ENCODE data around the gene SNX5.
A peak's percentile ranks its signal among the peaks of the same experiment; 100 is the strongest.

Gene SNX5

DNA sequence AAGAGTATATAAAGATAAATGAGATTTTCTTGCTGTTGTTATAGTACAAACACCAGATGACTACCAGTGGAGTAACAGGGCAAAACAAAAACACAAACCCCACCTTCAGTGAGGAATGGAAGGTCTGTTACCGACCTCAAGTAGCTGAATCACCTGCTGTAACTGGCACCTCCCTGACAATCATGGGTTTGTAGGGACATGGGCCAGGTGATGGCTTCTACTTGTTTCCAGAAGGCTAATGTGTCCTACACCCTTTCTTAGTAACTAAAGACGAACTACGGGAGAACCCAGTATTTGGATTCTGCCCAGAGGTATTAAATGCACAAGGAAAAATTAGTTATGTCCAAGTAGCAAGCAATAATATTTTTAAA, 26.8 kb downstream of the SNX5 start:
- H3K9ac ChIP-seq (ENCODE audit: low read length) = no peak overlapping the region
- no peak overlapping the region for H3K27ac ChIP-seq (ENCODE audit: low read length, poor library complexity, severe bottlenecking)
- no peak for DNase-seq
- H3K4ac ChIP-seq (ENCODE audit: low read depth in 1 of 2, low read length in 2 of 2) = no peak overlapping the region
- no peak overlapping the region for H3K23ac ChIP-seq (ENCODE audit: low read length in 2 of 2)
- H3K4me2 ChIP-seq (ENCODE audit: low read length, poor library complexity, severe bottlenecking) = no peak overlapping the region
- H4K91ac ChIP-seq (ENCODE audit: low read length) = no peak overlapping the region
- no peak overlapping the region for H2BK5ac ChIP-seq (ENCODE audit: low read depth, low read length, poor library complexity, severe bottlenecking)
- no peak overlapping the region for H3K14ac ChIP-seq (ENCODE audit: low read length in 2 of 2)
- H2BK120ac ChIP-seq (ENCODE audit: low read depth, low read length) = no peak overlapping the region
- H2BK12ac ChIP-seq (ENCODE audit: low read length in 2 of 2) = no peak overlapping the region
- no peaks in the 10 kb centered on the region for H3K27me3 ChIP-seq (ENCODE audit: control insufficient read depth in 1 of 2, insufficient read depth in 1 of 2, low read length in 2 of 2)
- peaks cover 17% of the 10 kb centered on the region for H3K4me1 ChIP-seq (ENCODE audit: control insufficient read depth, insufficient read depth, low read depth, low read length)
- no peak overlapping the region for H3K18ac ChIP-seq (ENCODE audit: low read depth in 1 of 2, low read length in 2 of 2)
- H2AK5ac ChIP-seq (ENCODE audit: low read length, severe bottlenecking) = no peak overlapping the region
- peaks cover 26% of the 10 kb centered on the region for H3K79me1 ChIP-seq (replicated peaks; ENCODE audit: low read length, poor library complexity, severe bottlenecking)
- no peak overlapping the region for H4K8ac ChIP-seq (ENCODE audit: low read length)
- H3K4me3 ChIP-seq (ENCODE audit: insufficient read depth in 1 of 2, low read depth in 1 of 2, low read length in 2 of 2) = no peak overlapping the region
- H2AFZ ChIP-seq (ENCODE audit: low read depth, low read length) = no peak overlapping the region
- WGBS = 60% methylated on average over 1 of the region's 3 CpGs
- no peaks in the 10 kb centered on the region for H3K9me3 ChIP-seq (ENCODE audit: control insufficient read depth, low read length)
- H2BK15ac ChIP-seq (ENCODE audit: low read depth, poor library complexity, severe bottlenecking) = no peak overlapping the region
- H3K36me3 ChIP-seq (ENCODE audit: control insufficient read depth in 1 of 2, insufficient read depth in 2 of 2, low read depth in 1 of 2, low read length in 2 of 2) = peaks cover 41 to 70% of the 10 kb centered on the region in 2 experiments

DNA sequence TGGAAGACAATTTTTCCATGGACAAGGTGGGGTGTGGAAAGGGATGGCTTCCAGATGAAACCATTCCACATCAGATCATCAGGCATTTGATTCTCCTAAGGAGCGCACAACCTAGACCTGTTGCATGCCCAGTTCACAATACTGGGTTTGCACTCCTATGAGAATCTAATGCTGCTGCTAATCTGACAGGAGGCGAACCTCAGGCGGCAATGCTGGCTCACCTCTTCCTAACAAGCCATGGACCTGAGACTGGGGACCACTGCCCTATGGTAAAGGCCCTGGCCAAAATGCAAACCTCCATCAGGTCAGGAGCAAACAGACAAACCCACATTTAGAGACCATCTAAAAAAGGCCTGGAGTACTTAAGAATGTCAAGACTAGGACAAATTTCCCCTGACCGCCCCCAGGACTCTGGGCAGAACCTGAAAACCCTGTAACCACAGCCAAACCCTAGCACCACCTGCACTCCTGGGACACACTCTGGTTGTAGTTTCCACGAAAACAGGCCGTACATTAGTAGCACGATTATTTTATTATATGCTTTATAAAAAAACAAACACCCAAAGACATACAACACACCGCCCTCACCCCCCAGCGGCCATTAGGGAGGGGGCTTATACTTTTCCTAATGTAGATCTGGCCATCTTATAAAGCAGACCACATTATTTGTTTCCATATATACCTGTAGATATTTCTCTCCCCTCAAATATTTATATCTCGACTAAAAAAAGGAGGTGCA, 27.3 kb downstream of the SNX5 start:
- H3K79me1 ChIP-seq (replicated peaks; ENCODE audit: low read length, poor library complexity, severe bottlenecking) = peaks cover 26% of the 10 kb centered on the region
- H2AK5ac ChIP-seq (ENCODE audit: low read length, severe bottlenecking) = no peak overlapping the region
- H2BK15ac ChIP-seq (ENCODE audit: low read depth, poor library complexity, severe bottlenecking) = no peak overlapping the region
- no peak for DNase-seq
- H3K4ac ChIP-seq (ENCODE audit: low read depth in 1 of 2, low read length in 2 of 2) = no peak overlapping the region
- H3K4me3 ChIP-seq (ENCODE audit: insufficient read depth in 1 of 2, low read depth in 1 of 2, low read length in 2 of 2) = no peak overlapping the region
- no peak overlapping the region for H2BK5ac ChIP-seq (ENCODE audit: low read depth, low read length, poor library complexity, severe bottlenecking)
- H4K91ac ChIP-seq (ENCODE audit: low read length) = no peak overlapping the region
- H3K18ac ChIP-seq (ENCODE audit: low read depth in 1 of 2, low read length in 2 of 2) = no peak overlapping the region
- H3K36me3 ChIP-seq (ENCODE audit: control insufficient read depth in 1 of 2, insufficient read depth in 2 of 2, low read depth in 1 of 2, low read length in 2 of 2) = peaks cover 40 to 65% of the 10 kb centered on the region in 2 experiments
- H3K27me3 ChIP-seq (ENCODE audit: control insufficient read depth in 1 of 2, insufficient read depth in 1 of 2, low read length in 2 of 2) = no peaks in the 10 kb centered on the region
- no peak overlapping the region for H3K23ac ChIP-seq (ENCODE audit: low read length in 2 of 2)
- WGBS = 86% methylated on average over 9 of the region's 10 CpGs
- H3K4me1 ChIP-seq (ENCODE audit: control insufficient read depth, insufficient read depth, low read depth, low read length) = peaks cover 21% of the 10 kb centered on the region
- H3K14ac ChIP-seq (ENCODE audit: low read length in 2 of 2) = no peak overlapping the region
- no peak overlapping the region for H4K8ac ChIP-seq (ENCODE audit: low read length)
- H3K4me2 ChIP-seq (ENCODE audit: low read length, poor library complexity, severe bottlenecking) = no peak overlapping the region
- no peak overlapping the region for H2BK120ac ChIP-seq (ENCODE audit: low read depth, low read length)
- H2BK12ac ChIP-seq (ENCODE audit: low read length in 2 of 2) = no peak overlapping the region
- no peaks in the 10 kb centered on the region for H3K9me3 ChIP-seq (ENCODE audit: control insufficient read depth, low read length)
- no peak overlapping the region for H3K9ac ChIP-seq (ENCODE audit: low read length)
- H2AFZ ChIP-seq (ENCODE audit: low read depth, low read length) = no peak overlapping the region
- H3K27ac ChIP-seq (ENCODE audit: low read length, poor library complexity, severe bottlenecking) = no peak overlapping the region

DNA sequence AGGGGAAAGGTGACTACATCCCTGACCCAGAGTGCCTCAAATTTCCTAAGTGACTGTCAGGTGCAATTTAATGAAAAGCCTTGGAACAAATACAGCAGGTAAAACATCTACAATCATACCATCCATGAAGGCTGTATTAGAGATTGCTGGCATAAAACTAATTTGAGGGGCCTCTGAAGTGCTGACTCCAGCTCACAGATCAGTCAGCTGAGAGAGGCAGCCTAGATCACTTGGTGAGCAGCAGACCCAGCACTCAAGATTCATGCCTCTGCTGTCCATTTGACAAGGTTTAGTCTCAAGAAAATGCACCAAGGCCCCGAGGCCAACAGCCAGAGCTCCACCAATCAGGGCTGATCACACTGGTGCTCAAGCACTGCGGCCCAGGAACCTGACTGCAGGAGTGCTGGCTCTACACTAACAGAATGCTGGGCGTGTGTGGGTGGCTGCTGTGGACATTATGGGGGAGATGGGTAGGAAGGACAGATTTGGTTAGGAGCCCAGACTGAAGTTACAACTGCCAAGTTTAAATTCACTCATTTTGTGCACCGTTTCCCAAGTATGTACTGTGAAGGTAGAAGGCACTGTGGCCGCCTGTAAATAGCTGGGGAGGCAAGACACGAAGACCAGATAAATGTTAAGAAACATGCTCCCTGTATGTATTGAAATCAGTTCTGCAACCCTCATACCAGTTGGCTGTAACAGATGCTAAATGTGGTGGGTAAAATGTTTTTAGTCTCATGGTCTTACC, 28.2 kb downstream of the SNX5 start:
- Histone ChIP-seq H3K27ac (ENCODE audit: low read length, poor library complexity, severe bottlenecking) (no peak overlapping the region), H4K8ac (ENCODE audit: low read length) (no peak overlapping the region), H3K79me1 (replicated peaks; ENCODE audit: low read length, poor library complexity, severe bottlenecking) (peaks cover 21% of the 10 kb centered on the region), H2BK120ac (ENCODE audit: low read depth, low read length) (no peak overlapping the region), H3K23ac (ENCODE audit: low read length in 2 of 2) (no peak overlapping the region), H3K9ac (ENCODE audit: low read length) (peak overlapping the region; percentile 67), H3K4ac (ENCODE audit: low read depth in 1 of 2, low read length in 2 of 2) (no peak overlapping the region), H2AK5ac (ENCODE audit: low read length, severe bottlenecking) (no peak overlapping the region), H4K91ac (ENCODE audit: low read length) (no peak overlapping the region), H2BK5ac (ENCODE audit: low read depth, low read length, poor library complexity, severe bottlenecking) (no peak overlapping the region), H2BK15ac (ENCODE audit: low read depth, poor library complexity, severe bottlenecking) (no peak overlapping the region), H3K9me3 (ENCODE audit: control insufficient read depth, low read length) (no peaks in the 10 kb centered on the region), H3K27me3 (ENCODE audit: control insufficient read depth in 1 of 2, insufficient read depth in 1 of 2, low read length in 2 of 2) (no peaks in the 10 kb centered on the region), H2BK12ac (ENCODE audit: low read length in 2 of 2) (no peak overlapping the region), H3K14ac (ENCODE audit: low read length in 2 of 2) (no peak overlapping the region), H3K4me2 (ENCODE audit: low read length, poor library complexity, severe bottlenecking) (no peak overlapping the region), H3K4me1 (ENCODE audit: control insufficient read depth, insufficient read depth, low read depth, low read length) (peaks cover 28% of the 10 kb centered on the region), H2AFZ (ENCODE audit: low read depth, low read length) (no peak overlapping the region), H3K4me3 (ENCODE audit: insufficient read depth in 1 of 2, low read depth in 1 of 2, low read length in 2 of 2) (no peak overlapping the region), H3K18ac (ENCODE audit: low read depth in 1 of 2, low read length in 2 of 2) (no peak overlapping the region), H3K36me3 (ENCODE audit: control insufficient read depth in 1 of 2, insufficient read depth in 2 of 2, low read depth in 1 of 2, low read length in 2 of 2) (peaks cover 34 to 56% of the 10 kb centered on the region in 2 experiments)
- 65% methylated on average over 6 of the region's 6 CpGs for WGBS
- DNase-seq = no peak

DNA sequence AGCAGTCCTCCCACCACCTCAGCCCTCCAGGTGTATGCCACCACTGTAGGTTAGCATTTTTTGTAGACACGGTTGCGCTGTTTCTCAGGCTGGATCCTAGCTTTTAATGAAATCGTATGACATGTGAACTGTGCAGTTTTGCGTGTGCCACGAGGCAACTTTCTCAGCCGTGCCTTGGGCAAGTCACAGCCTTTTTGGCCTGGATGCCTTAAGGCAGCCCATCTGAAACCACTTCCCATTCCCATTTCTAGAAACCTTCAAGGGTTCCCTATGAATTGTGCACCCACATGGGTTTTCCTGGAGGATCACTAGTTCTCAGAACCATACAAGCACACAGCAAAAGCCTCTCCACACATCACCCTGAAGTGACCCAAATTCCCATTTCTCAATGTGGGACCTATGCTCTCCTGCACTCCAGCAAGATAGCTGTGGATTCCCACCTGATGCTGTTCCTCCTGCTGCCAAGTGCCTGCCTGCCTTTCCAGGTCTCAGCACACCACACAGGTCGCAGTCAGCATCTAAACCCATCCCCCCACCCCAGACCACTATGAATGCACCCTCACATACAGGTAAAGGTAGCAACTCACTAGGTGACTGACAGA, 28.9 kb downstream of the SNX5 start:
- H3K9me3 ChIP-seq (ENCODE audit: control insufficient read depth, low read length) = no peaks in the 10 kb centered on the region
- H3K4me1 ChIP-seq (ENCODE audit: control insufficient read depth, insufficient read depth, low read depth, low read length) = peaks cover 32% of the 10 kb centered on the region
- H3K79me1 ChIP-seq (replicated peaks; ENCODE audit: low read length, poor library complexity, severe bottlenecking) = peaks cover 16% of the 10 kb centered on the region
- no peak overlapping the region for H2BK120ac ChIP-seq (ENCODE audit: low read depth, low read length)
- no peak overlapping the region for H2AFZ ChIP-seq (ENCODE audit: low read depth, low read length)
- peak overlapping the region; percentile 75 for H2AK5ac ChIP-seq (ENCODE audit: low read length, severe bottlenecking)
- no peak overlapping the region for H3K23ac ChIP-seq (ENCODE audit: low read length in 2 of 2)
- peak overlapping the region; percentile 7 for H4K8ac ChIP-seq (ENCODE audit: low read length)
- H3K14ac ChIP-seq (ENCODE audit: low read length in 2 of 2) = peak overlapping the region in 1 of 2 experiments; percentile 63
- no peak overlapping the region for H4K91ac ChIP-seq (ENCODE audit: low read length)
- H3K36me3 ChIP-seq (ENCODE audit: control insufficient read depth in 1 of 2, insufficient read depth in 2 of 2, low read depth in 1 of 2, low read length in 2 of 2) = peaks cover 29 to 49% of the 10 kb centered on the region in 2 experiments
- peak overlapping the region in 1 of 2 experiments; percentile 47 for H2BK12ac ChIP-seq (ENCODE audit: low read length in 2 of 2)
- H2BK5ac ChIP-seq (ENCODE audit: low read depth, low read length, poor library complexity, severe bottlenecking) = no peak overlapping the region
- no peaks in the 10 kb centered on the region for H3K27me3 ChIP-seq (ENCODE audit: control insufficient read depth in 1 of 2, insufficient read depth in 1 of 2, low read length in 2 of 2)
- WGBS = 81% methylated on average over 6 of the region's 7 CpGs
- peak overlapping the region; percentile 23 for H3K27ac ChIP-seq (ENCODE audit: low read length, poor library complexity, severe bottlenecking)
- no peak overlapping the region for H2BK15ac ChIP-seq (ENCODE audit: low read depth, poor library complexity, severe bottlenecking)
- H3K18ac ChIP-seq (ENCODE audit: low read depth in 1 of 2, low read length in 2 of 2) = peak overlapping the region in 1 of 2 experiments; percentile 10
- H3K4me2 ChIP-seq (ENCODE audit: low read length, poor library complexity, severe bottlenecking) = no peak overlapping the region
- no peak overlapping the region for H3K4me3 ChIP-seq (ENCODE audit: insufficient read depth in 1 of 2, low read depth in 1 of 2, low read length in 2 of 2)
- H3K9ac ChIP-seq (ENCODE audit: low read length) = peak overlapping the region; percentile 67
- H3K4ac ChIP-seq (ENCODE audit: low read depth in 1 of 2, low read length in 2 of 2) = peak overlapping the region; percentile 24 to 46
- no peak for DNase-seq

Measured in mesenchymal stem cell (in vitro differentiated cells and primary cell).